NCI-H2196 (cell line): ENCODE data around the gene ARHGAP5.

ENCODE experiments used
- DNase-seq: peaks from one replicate; lab custom pipeline; 2025; ENCODE audit not compliant: unreplicated experiment; lab: John Stamatoyannopoulos, UW

ARHGAP5 gene

GRCh38 chr14:32166924-32167323 is 89.8 kb downstream of the ARHGAP5 start:
- DNase-seq, result no peak

GRCh38 chr14:32167907-32168306 is 90.8 kb downstream of the ARHGAP5 start:
- no peak for DNase-seq

- no peak for DNase-seq
Observed at GRCh38 chr14:32169191-32169590, 92.1 kb downstream of the ARHGAP5 start.

- no peak for DNase-seq
Observed at GRCh38 chr14:32171469-32171868, 94.4 kb downstream of the ARHGAP5 start.

GRCh38 chr14:32183151-32184058 is 106.3 kb downstream of the ARHGAP5 start:
- no peak for DNase-seq

- DNase-seq, result no peak
Observed at GRCh38 chr14:32185097-32185496, 108.0 kb downstream of the ARHGAP5 start.

- DNase-seq, result no peak
Observed at GRCh38 chr14:32186248-32186647, 109.1 kb downstream of the ARHGAP5 start.

GRCh38 chr14:32189811-32190210 is 112.7 kb downstream of the ARHGAP5 start:
- no peak for DNase-seq

GRCh38 chr14:32190673-32191072 is 113.6 kb downstream of the ARHGAP5 start:
- no peak for DNase-seq

GRCh38 chr14:32192712-32193373 is 115.7 kb downstream of the ARHGAP5 start:
- no peak for DNase-seq

GRCh38 chr14:32193532-32193931 is 116.4 kb downstream of the ARHGAP5 start:
- DNase-seq, result no peak

- no peak for DNase-seq
Observed at GRCh38 chr14:32195636-32196035, 118.5 kb downstream of the ARHGAP5 start.

- no peak for DNase-seq
Observed at GRCh38 chr14:32197919-32198318, 120.8 kb downstream of the ARHGAP5 start.

GRCh38 chr14:32200368-32201192 is 123.5 kb downstream of the ARHGAP5 start:
- no peak for DNase-seq

GRCh38 chr14:32201193-32201815 is 124.2 kb downstream of the ARHGAP5 start:
- DNase-seq, result peak; percentile 91

- DNase-seq, result peak; percentile 43
Observed at GRCh38 chr14:32201816-32202490, 124.8 kb downstream of the ARHGAP5 start, which contains the start of gene RNU6-7. Gene RNU6-7, plus strand, starts transcription at chr14:32202045.

- DNase-seq, result no peak
Observed at GRCh38 chr14:32202491-32202997, 125.4 kb downstream of the ARHGAP5 start.

- DNase-seq, result peak; percentile 90
Observed at GRCh38 chr14:32202998-32203882, 126.1 kb downstream of the ARHGAP5 start, which contains the start of gene RNU6-8. Gene RNU6-8, minus strand, starts transcription at chr14:32203269.

GRCh38 chr14:32203928-32204357 is 126.8 kb downstream of the ARHGAP5 start:
- peak; percentile 32 for DNase-seq
